Suppressor macrophage (primary cell): ENCODE data around the gene CLEC1B.
"Not testable (repeated sequence)": the region's sequence is repeated elsewhere in the genome, so short reads cannot be mapped to it uniquely, and the experiment has no call there.

Source experiments
- DNase-seq, 4 experiments: peaks; one replicate each; pipeline ENCODE4 v3.0.0-alpha.2; 2020 to 2022

CLEC1B gene

DNA sequence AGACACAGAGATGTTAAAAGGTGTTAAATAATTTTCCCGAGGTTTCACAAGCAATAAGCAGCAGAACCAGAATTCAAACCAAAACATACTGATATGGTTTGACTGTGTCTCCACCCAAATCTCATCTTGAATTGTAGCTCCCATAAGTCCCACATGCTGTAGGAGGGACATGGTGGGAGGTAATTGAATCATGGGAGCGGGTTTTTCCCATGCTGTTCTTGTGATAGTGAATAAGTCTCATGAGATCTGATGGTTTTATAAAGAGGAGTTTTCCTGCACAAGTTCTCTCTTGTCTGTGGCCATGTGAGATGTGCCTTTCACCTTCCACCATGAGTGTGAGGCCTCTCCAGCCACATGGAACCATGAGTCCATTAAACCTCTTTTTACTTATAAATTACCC, 24.2 kb downstream of the CLEC1B start:
- DNase-seq = peak in 2 of 4 experiments; percentile 19 to 30

DNA sequence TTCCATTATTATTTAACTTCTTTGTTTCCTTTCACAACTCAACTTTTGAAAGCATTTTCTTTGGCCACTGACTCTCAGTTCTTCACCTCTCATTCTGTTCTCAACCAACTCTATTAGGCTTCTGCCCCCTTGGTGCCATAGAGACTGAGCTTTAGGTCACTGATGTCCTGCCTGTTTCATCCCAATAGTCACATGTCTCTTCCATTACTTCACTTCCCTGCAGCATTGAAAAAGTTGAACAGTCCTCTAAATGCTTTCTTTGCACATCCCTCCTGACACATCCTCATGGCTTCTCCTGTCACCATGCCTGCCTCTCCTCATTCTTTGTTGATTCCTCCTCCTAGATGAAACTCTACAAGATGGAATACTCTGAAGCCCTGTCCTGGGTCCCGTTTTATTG, 25.0 kb downstream of the CLEC1B start:
- peak; percentile 27 to 67 (median 46) for DNase-seq

DNA sequence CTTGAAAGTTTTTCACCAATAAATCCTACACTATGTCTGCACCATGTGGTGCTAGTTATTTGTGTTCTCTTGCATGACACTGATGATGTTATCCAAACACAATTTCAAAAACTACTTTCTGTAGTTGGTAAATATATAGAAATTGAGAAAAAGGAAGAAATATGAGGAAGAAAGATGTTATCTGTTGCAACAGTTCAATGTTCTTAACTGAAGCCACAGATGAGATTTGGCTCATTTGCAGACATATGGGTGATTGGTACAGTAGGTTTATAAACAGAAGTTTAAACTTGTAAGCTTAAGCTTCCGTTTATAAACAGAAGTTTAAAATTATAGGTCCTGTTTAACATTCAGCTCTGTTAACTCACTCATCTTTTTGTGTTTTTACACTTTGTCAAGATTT, 27.7 kb downstream of the CLEC1B start, which contains the start of gene CLEC12A:
CLEC12A (plus strand) TSS at position 229 of the 400 bp plus-strand sequence. CDS start 188 bp downstream, outside the sequence.
- peak; percentile 39 to 82 (median 68) for DNase-seq

DNA sequence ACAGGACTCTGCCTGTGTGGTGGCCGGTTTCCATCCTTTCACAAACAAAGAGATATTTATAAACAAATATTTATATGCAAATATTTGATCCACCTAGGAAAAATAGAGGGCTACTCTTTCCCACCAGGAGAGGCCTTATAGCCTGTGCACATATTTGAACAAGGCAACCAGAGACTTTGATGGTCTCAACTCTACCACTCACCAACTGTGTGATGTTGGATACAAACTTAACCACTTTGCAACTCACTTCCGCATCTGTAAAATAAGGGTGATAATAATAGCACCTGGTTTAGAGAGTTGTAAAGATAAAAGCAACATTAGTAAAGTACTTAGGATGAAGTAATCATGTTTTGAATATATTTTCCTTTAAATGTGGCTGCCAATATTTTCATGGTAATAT, 29.2 kb downstream of the CLEC1B start:
- no peak for DNase-seq

DNA sequence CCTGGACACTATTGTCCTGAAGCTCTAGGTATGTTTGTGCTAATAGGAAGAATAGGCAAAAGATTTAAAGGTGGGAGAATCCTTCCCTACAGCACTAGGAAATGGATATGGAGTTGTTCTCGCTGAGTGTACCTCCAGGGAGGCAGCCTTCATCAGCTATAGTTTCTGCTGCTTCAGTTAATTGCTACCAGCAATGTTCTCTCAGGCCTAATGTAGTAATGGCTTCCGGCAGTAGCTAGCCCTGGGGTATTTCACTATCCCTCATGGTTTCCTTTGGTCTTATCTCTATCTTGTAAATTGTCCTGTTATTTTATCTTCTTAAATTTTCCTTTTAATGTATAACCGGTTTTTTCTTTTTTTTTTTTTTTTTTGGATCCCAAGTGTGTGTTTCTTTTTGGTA, 37.0 kb downstream of the CLEC1B start:
- no peak for DNase-seq

DNA sequence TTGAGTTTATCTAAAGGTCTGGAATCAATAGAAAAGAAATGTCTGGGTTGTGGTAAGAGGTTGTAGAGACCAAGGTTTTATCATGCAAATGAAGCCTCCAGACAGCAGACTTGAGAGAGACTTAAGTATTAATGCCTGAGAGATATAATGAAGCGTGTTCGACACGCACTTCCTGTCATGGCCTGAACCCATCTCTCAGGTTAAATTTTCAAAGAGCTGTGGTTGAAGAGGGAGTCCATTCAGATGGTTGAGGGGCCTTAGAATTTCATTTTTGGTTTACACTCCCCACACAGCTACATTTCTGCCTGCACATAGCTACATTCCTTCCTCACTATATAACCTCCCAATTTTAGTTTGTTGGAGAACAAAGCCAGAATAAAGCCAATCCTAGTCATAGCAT, 37.8 kb downstream of the CLEC1B start:
- no peak for DNase-seq

DNA sequence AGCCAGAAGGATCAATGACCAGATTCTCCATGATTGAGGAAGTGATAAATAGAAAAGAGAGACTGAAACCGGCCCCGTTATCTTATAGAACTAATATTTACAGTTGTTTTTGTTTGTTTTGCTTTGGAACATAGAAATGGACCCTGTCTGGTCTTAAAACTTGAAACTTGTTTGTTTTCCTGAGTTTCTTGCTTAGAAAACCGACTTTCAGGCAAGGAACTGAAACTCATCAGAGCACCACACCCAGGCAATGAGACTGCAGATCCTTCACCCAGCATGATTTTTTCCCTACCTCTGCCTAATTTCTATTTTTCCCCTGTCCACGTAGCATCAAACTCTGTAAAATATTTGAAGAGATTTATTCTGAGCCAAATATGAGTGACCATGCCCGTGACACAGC, 38.3 kb downstream of the CLEC1B start:
- DNase-seq = peak in 2 of 4 experiments; percentile 29 to 55

DNA sequence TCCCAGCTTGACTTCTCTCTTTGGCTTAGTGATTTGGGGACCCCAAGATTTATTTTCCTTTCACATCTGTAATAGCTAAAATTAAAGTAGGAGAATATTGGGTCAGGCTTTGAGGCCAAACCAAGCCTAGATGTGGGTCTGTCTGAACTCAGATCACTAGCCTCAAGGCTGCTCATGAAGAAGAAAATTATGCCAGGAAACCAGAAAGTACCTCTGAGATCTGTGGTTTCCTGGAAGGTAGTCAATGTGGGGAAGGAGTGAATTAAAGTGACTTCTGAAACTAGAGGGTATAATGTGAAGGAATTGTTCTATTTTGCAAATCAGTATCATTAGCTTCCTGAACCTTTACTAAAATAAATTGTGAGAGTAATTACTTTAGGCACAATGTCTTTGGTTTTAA, 41.1 kb downstream of the CLEC1B start:
- no peak for DNase-seq

DNA sequence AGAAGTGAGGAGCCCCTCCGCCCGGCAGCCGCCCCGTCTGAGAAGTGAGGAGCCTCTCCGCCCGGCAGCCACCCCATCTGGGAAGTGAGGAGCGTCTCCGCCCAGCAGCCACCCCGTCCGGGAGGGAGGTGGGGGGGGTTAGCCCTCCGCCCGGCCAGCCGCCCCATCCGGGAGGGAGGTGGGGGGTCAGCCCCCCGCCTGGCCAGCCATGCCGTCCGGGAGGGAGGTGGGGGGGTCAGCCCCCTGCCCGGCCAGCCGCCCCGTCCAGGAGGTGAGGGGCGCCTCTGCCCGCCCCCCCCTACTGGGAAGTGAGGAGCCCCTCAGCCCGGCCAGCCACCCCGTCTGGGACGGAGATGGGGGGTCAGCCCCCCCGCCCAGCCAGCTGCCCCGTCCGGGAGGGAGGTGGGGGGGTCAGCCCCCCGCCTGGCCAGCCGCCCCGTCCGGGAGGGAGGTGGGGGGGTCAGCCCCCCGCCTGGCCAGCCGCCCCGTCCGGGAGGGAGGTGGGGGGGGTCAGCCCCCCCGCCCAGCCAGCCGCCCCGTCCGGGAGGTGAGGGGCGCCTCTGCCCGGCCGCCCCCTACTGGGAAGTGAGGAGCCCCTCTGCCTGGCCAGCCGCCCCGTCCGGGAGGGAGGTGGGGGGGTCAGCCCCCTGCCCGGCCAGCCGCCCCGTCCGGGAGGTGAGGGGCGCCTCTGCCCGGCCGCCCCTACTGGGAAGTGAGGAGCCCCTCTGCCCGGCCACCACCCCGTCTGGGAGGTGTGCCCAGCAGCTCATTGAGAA, 45.8 kb downstream of the CLEC1B start:
- DNase-seq = not testable (repeated sequence)

DNA sequence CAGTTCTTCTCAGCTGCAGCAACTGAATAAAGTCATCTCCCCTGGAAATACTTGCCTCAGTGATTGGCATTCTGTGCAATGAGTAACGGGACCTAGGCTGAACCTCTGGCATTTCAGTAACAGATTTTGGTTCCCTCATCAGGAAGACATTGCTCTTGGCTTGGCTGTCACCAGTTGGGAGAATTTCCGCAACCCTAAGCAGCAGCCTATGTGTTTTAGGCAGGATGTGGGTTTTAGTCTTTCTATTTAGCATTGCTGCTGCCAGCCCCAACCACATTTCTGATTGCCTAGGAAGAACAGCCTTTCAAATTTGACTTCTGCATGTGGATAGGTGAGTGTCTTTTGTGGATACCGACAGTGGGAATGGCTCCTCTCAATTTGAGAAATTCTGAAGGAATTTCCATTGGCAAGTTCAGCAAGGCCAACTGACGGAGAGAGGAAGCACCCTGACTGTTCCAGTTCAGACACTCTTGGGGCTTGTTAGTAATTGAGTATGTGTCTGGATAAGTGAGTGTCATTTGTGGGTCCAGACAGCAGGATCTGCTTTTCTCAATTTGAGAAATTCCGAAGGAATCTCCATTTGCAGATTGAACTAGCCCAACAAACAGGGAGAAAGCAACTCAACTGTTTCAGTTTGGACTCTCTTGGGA, 47.8 kb downstream of the CLEC1B start:
- DNase-seq = peak; percentile 34 to 57 (median 44)

DNA sequence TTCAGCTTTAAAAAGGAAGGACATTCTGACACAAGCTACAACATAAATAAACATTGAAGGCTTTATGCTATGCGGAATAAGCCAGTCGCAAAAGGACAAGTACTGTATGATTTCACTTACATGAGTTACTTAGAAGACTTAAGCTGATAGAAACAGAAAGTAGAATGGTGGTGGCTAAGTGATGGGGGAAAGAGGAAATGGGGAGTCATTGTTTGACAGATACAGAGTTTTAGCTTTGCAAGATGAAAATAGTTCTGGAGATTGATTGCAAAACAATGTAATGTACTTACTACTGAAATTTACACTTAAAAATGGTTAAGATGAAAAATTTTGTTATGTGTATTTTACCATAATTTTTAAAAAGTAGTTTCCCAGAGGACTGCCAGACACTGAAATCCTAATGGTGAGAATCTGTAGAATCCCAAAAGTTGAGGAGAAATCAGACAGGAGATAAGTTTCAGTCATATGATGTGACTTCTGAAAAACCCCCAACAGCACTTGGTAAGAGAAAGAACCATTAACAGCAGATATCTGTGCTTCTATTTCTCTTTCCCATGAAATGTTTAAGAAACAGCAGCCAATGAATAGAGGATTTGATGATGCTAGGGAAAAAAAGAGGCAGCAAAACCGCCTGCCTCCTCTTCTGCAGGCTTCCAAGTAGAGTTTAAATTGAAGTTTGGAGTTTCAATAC, 50.2 kb downstream of the CLEC1B start:
- peak in 2 of 4 experiments; percentile 73 to 74 for DNase-seq

DNA sequence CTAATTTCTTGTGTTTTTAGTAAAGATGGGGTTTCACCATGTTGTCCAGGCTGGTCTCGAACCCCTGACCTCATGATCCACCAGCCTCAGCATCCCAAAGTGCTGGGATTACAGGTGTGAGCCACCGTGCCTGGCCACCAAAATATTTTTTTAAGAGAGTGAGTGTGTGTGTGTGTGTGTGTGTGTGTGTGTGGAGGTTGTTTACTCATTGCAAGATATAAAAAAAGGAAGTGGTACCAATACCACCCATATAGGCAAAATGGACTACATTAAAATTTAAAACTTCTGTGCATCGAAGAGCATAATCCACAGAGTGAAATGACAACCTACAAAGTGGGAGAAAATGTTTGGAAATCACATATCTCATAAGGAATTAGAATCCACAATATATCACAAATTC, 51.2 kb downstream of the CLEC1B start:
- peak in 1 of 4 experiments; percentile 30 for DNase-seq

DNA sequence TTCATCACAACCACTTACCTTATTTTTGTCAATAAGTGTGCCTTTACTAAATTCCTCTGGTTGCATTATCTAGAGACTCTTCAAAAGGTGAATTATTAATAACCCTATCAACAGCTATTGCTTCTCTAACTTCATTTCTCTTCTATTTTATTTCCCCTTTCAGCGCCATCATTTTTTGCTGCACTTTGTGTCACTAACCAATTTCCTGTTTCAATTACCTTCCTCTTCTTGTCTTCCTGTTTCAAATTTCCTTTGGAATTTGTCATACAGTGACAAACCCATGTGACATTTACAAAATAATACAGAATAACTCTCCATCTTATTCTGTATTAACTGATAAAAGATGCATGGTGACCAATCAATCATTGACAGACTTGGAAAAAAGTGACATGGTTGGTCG, 54.5 kb downstream of the CLEC1B start:
- DNase-seq = peak in 3 of 4 experiments; percentile 11 to 71 (median 70)

DNA sequence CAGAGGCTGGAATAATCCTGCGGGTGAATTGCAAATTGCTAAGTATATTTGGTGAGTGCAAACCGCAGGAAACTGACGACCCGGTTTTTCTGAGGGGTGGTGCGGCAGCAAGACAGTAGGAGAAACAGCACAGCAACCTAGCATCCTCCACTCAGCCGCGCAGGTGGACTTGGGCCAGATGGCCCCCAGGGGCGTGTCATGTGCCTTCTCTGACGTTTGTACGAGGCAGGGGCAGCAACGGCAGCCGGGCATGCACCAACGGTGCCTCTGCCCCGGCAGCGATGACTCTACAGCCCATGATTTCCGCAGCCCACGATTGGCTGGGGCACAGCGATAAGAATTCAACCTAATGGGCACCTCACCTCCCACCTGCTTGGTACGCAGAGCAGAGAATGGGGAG, 55.7 kb downstream of the CLEC1B start:
- DNase-seq = peak in 3 of 4 experiments; percentile 60 to 80 (median 67)
